ENCODE results near the gene GLCCI1.

The GLCCI1 gene

DNA sequence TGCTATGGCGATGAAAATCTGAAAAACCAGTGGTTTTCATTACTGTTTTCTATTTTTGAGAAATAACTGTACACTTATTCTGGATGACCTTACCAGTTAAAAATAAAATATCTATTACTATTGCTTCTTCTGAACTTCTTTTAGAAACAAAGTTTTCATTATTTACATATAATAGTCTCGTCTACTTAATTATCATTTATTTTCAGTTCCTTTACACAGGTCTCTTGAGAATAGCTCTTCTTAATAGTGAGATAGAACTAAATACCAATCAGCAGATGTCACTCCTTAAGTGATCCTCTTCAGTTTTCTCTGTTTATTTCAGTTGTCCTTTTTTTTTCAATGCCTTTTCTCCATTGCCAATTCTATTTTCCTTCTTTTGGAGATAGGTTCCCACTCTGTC, 4.3 kb upstream of the GLCCI1 start:
- DNase-seq = no peak

DNA sequence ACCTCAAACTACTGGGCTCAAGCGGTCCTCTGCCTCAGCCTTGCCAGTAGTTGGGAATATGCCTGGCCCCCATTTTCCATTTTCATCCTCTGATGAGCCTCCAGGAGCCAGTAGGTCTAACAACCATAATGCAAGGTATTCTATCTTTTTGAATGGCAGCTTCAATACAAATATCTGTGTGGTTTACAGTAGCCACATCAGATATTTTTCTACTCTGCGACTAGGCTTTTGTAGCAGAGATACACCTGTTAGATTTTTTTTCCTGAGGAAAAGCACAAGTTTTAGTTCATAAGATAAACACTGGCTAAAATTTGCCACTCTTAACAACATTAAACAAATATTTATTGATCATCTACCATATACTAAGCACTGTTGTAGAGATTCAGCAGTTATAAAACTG, 3.9 kb upstream of the GLCCI1 start:
- DNase-seq = no peak

DNA sequence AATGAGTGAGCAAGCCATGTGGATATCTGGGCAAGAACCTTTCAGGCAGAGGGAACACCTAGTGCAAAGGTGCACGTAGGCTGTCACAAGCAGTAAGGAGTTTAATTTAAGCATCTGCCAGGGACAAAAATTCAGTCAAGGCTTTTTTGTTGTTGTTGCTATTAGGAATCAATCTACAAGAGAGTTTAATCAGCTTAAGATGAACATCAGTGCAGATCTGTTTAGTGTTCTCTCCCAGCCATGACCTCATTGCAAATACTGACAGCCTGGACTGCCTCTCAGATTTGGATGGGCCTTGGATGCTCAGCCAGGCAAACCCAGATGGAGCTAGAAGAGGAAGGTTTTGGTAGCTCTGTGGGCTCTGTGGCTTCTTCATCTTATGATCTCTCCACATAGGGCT, 3.3 kb upstream of the GLCCI1 start:
- DNase-seq = no peak

DNA sequence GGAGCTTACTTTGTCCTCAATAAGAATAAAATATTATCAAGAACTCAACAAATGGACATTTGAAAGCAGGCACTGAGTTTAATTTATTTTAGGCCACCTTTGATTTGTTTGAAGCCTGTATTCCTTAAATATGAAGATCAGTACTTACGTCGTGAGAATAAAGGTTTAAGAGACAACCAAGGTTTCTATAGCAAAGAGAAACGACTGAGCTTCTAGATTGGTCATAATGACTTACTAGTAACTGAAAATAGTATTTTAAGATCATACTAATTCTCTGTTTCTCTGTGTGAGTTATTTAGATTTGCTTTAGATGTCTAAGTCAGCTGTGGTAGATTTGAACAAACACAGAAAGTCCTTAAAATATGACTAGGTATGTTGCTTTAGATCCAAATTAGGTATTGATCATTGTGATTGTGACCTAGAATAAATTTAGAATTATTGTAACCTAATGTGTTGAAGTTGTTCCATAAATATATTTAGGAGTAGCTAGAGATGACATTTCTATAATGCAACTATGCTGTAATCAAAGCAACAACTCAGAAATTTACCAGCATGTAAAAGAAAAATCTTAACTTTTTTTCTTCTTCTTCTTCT, 2.4 kb upstream of the GLCCI1 start:
- no peak for DNase-seq

DNA sequence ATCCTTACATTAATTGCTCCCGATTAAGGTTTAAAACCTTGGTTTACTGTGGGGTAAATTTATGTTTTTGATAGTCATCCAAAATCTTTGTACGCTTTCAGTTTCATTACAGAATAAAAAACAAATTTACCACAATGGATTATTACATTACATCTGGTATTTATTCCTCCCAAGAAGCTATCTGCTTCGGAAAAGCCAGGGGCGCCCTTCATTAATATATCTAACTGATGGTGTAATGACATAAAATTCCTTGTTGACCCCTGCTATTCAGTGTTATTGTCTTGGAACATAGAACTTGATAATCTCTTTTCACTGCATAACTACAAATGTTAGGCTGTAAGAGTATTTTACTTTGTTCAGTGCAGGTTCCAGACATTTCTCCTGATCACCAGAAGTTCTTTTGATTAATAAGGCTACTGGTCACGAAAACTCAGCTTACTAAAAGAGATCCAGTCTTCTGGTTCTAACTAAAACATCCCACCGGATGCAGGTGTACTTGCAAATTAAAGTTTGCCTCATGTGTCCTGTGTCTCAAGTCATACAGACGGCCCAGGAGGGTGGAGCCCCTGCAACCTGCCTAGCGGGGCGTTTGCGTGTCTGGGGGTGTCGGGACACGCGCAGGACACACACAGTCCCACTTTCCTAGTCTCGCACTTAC, 581 bp upstream of the GLCCI1 start:
- DNase-seq = no peak

DNA sequence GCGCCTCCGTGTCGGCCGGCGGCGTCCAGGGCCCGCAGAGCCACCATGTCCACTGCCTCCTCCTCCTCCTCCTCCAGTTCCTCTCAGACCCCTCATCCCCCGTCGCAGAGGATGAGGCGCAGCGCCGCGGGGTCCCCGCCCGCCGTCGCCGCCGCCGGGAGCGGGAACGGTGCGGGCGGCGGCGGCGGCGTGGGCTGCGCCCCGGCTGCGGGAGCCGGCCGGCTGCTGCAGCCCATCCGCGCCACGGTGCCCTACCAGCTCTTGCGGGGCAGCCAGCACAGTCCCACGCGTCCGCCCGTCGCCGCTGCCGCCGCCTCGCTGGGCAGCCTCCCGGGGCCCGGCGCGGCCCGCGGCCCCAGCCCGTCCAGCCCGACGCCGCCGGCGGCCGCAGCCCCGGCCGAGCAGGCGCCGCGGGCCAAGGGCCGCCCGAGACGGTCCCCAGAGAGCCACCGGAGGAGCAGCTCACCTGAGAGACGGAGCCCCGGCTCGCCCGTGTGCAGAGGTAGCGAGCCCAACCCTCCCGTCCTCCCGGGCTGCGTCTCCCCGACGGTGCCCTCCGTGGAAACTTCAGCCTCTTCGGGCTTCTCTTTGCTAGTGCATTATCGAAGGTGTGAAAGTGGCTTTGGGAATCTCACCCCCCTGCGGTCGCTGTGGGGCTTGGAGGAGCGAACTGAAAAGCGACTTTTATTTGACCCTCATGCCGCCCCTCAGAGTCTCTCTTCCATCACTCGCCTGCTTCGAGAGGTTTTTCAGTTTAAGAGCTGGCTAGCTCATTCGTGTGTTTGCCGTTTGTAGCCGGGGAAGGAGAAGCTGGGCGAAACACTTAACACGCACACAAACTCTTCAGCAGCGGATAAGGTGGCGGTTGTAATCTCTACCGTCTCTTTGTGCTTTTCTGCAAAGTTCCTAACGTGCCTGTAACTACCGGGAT, 975 bp downstream of the GLCCI1 start:
- peak; percentile 70 for DNase-seq

DNA sequence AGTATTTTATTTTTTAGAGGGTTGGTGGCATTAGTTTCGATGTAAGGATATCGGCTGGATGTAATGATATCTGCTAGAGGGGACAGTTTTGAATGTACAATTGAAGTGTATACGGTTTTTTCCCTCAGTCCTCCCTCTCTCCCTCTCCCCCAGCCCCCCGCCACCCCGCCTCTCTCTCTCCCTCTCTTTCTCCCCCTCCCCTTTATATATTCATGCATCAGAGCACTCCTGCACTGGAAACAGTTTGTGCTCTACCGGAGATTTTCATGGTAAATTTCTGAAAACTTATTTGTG, 1.6 kb downstream of the GLCCI1 start:
- no peak for DNase-seq

DNA sequence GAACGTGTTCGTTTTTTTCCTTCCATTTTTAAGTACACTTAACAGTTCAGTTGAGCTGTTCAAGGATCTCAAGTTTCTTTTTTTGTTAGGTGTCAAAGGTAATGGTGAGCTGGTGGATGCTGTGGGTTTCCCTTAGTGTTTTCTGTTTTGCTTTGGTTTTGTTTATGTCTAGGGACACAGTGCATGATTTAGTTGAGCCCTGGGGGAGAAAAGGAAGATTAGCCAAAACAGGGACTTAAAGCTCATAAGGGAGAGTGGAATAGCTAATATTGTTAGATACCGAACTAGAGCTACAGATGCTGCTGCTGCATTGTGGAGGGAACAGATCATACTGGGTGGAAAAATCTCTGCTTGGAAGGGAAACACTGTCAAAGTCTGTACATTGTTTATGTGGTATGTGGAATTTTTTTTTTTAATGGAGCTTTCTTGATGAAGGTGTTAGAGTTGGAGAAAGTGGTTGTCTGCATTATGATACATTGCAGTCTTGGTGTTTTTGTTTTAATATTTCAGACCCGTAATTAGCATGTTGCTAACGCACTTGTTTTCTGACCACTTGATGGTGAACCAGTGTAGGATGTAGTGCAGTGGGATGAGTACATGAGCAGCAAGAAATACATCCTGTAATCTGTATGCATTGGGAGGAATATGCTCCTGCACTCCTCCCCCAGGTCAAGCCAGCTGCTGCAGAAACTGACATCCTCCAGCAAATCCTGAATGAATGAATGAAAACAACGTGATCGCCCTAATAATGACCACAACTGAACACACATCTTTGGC, 2.1 kb downstream of the GLCCI1 start:
- DNase-seq = peak; percentile 26

DNA sequence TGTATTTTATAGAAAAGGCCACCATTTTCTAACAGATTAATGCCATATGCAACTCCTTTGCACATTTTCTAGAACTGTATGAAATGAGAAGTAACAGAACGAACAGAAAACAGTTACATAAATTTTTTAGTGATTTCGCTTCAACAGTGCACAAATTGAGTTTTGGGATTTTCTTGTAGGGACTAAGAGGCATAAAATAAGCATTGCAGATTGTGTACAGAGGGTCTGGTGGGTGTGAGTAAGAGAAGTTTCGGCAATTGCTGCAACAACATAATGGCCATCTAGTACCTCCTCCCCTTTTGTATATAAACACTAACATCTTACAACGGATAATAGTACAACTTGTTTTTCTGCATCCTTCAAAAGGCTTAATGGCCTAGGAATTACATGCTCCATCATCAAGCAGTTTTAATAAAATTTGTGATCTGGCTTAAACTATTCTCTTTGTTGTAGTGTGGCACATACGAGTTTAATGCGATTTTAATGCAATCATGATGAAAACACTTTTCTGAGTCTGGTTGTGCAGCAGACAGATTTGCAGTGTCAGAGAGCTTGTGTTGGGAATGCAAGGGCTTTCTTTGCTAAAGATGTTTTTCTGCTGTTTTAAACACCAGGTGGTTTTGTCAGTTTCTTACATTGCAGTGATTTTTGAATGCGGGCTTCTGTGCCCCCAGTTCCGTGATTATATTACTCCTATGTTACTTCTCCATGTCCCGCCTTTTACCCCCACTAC, 2.9 kb downstream of the GLCCI1 start:
- DNase-seq = no peak

DNA sequence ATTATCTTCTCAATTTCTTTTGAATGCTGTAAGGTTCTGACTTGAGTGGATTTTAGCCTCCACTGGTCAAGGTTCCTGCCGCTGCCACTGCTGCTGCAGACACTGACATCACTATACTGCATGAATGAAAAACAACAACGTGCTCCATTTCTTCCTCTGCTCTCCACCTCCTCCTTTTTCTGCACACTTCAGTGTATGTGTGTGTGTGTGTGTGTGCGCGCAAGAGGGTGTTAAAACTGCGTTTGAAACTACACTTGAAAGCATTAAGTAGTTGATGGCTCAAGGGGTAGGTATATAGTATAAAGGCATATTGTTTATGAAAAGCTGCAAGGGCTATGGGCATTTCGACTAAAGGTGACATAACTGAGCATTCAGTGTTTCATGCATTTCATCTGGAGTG, 3.5 kb downstream of the GLCCI1 start:
- no peak for DNase-seq

DNA sequence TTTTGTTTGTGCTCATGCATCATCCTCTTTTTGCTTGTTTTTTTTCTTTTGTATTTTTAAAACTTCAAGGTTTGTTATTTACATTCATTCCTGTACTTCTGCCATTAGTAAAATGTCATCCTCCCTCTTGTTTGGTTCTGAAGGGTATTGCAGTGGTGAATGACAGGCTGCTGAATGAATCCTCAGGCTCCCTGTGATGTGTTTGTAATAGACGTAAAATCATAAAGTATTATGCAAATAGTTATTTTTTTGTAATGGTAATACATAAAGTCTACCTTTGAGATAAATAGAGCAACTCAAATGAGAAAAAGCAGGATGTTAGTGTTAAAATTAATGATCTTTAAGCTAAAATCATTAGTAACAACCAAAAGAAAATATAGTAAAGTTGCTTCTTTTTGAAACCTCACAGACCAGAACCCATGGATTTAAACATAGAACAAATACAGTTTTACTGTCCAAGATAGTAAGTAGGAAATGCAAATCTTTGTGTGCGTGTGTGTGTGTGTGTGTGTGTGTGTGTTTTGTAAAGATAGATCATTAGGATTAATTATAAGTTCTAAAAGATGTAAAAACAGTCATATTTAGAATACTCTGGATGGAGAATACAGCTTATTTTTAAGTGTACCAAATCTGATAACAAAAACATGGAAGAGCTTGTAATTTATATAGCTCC, 4.5 kb downstream of the GLCCI1 start:
- DNase-seq = no peak

DNA sequence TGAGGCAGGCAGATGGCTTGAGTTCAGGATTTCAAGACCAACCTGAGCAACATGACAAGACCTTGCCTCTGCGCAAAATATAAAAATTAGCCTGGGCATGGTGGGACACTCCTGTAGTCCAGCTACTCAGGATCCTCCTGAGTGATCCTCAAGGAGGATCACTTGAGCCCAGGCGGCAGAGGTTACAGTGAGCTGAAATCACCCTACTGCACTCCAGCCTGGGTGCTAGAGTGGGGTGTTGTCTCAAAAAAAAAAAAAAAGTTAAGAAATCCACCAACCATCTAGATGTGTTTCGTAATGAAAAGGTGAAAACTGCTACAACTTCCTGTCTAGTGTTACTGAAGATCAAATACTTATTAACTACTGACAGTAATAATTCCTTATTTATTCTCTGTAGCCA, 8.1 kb downstream of the GLCCI1 start:
- no peak for DNase-seq

DNA sequence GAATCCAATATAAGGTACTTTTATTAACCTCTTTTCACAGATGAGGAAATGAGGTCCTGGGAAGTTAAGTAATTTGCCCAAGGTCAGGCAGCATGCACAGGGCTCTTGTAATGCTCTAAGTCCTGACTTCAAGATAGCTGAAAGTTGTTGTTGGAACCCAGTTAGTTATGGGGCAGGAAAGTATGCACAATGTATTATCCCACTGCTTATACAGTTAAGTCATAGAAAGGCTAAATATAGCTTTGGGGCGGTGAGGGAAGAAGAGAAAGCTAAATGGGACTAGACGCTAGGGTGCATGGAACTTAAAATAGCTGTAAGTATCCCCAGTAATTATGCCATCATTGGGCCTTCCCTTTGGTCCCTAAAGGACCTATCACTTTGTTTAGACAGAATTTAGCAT, 9.2 kb downstream of the GLCCI1 start:
- DNase-seq = no peak

DNA sequence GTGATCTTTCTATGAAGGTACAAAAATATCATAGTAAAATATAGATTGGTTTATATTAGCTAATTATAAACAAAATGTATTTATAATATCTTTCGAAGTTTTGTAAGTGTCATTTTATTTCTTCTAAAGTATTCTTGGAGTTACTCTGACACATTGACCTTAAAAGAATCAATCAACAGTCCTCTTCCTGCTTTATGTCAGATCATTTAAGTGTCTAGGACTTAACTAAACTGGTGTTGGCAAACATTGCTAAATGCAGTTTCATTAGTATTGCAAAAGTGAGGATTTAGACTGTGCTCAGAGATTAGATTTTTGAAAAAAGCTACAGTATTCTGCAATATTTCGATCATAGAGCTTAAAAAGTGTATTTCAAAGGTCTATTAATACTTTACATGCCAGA, 10.3 kb downstream of the GLCCI1 start:
- DNase-seq = no peak

DNA sequence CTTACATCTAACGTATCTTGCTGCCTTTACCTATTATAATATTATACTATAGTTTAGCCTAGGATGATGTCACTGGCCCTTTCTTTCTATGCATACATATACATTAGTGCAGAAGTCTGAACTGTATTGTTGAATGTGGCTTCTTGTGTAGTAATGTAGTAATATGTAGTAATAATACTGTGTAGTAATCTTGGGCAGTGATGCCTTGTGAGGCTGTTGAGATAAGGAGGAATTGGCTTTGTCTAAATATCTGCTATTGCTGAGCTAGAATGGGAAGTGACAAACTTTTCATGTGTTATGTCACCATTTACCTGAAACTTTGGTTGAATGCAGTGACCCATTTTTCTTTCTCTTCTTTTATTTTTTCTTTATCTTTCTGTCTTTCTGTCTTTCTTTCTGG, 11.0 kb downstream of the GLCCI1 start:
- peak; percentile 63 for DNase-seq

GRCh38 chr7:7980134-7980533, 11.5 kb downstream of the GLCCI1 start:
- no peak for DNase-seq

GRCh38 chr7:7982904-7983303, 14.3 kb downstream of the GLCCI1 start:
- DNase-seq = no peak

GRCh38 chr7:7984424-7984823, 15.8 kb downstream of the GLCCI1 start:
- DNase-seq = no peak

DNA sequence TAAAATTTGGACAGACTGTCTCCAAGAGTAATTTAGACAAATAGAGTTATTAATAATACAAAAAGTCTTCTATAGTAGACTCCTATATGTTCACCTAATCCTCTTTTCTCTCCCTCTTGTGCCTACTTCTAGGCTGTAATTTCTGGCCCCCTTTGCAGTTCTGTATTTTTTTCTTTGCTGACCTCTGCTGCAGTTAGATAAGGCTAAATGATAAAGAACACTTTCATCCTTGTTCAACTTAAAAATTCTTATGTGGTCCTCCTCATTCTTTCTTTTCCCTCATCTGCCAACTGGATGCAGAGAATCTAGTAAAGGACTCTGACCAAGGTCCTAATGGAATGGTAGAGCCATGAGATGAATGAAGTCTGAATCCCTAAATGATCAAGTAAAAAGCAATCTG, 20.1 kb downstream of the GLCCI1 start:
- DNase-seq = peak; percentile 63

GRCh38 chr7:7989133-7989532, 20.5 kb downstream of the GLCCI1 start:
- DNase-seq = peak; percentile 89

GRCh38 chr7:7989616-7990440, 21.2 kb downstream of the GLCCI1 start:
- DNase-seq = no peak

Data from hematopoietic multipotent progenitor cell treated with erythropoietin and hydrocortisone succinate and interleukin-3 and kit ligand, for 8 days (in vitro differentiated cells).